Gastroesophageal sphincter (tissue), 4 donors: ENCODE measurements around the gene HMOX2. TPM values are rescaled to one million over a fixed set of nuclear protein-coding genes. Genes with fewer than 3 reads are reported as not detected.

Source experiments
- ATAC-seq: fragments of 150-250 bp; one replicate; pipeline ENCODE4 v1.9.1; 2016; ENCODE audit warnings: mild to moderate bottlenecking, moderate library complexity
- H3K27ac ChIP-seq, 4 donors: fragments of 200-600 bp; sonication (generic) in 3 of 4; 1 replicate in 3 of 4; 2 replicates in 1 of 4; pipeline ENCODE4 v1.5.1; 2016 to 2019
- H3K27me3 ChIP-seq: fragments of 200-600 bp; sonication (generic); one replicate; pipeline ENCODE4 v1.5.1; 2019
- H3K36me3 ChIP-seq, 2 donors: fragments of 200-600 bp; sonication (generic); one replicate each; pipeline ENCODE4 v1.5.1; 2019; ENCODE audit warnings: control low read depth in 1 of 2
- H3K4me1 ChIP-seq, 3 donors: fragments of 200-600 bp; sonication (generic); 1 replicate in 2 of 3; 2 replicates in 1 of 3; pipeline ENCODE4 v1.5.1; 2016 to 2019; ENCODE audit warnings: control low read depth in 2 of 3
- H3K4me3 ChIP-seq, 2 donors: fragments of 200-600 bp; sonication (generic); one replicate each; pipeline ENCODE4 v1.5.1; 2019; ENCODE audit warnings: mild to moderate bottlenecking in 1 of 2, moderate library complexity in 1 of 2
- H3K9me3 ChIP-seq, 3 donors: fragments of 200-600 bp; sonication (generic); one replicate each; pipeline ENCODE4 v1.5.1; 2017 to 2019; ENCODE audit warnings: control low read depth in 2 of 3
- EP300 ChIP-seq: sonication (generic); formaldehyde crosslinking; IDR thresholded peaks from one replicate; pipeline ENCODE4 v1.6.1; 2017; ENCODE audit warnings: antibody characterized with exemption, mild to moderate bottlenecking
- POLR2A ChIP-seq, 2 donors: fragments of 450-650 bp; IDR thresholded peaks; one replicate each; pipeline ENCODE4 v1.6.1; 2017; ENCODE audit warnings: antibody characterized with exemption in 2 of 2, mild to moderate bottlenecking in 2 of 2, moderate library complexity in 1 of 2
- POLR2AphosphoS5 ChIP-seq: sonication (generic); formaldehyde crosslinking; IDR thresholded peaks from one replicate; pipeline ENCODE4 v1.6.1; 2017; ENCODE audit warnings: antibody characterized with exemption
- WGBS, 2 donors: methylation state at CpG; one replicate each; pipeline ENCODE4 v1.1.5; 2018; ENCODE audit warnings: low coverage in 1 of 2; 5-methylcytosine and 5-hydroxymethylcytosine counted together
- total RNA-seq, 4 donors: library from RNA; depleted of rRNA; stranded (reverse); fragments of >200 nt; gene quantifications; one replicate each; pipeline ENCODE4 v1.1.0, GENCODE V29; 2016
- TF ChIP-seq, protein P1 (sequence below), 4 experiments: fragments of 200-600 bp in 2 of 4; fragments of 450-650 bp in 2 of 4; sonication (generic) in 1 of 4; IDR thresholded peaks; one replicate each; pipeline ENCODE4 v1.5.1; 2017 to 2019; ENCODE audit warnings: antibody characterized with exemption in 4 of 4, mild to moderate bottlenecking in 2 of 4, moderate library complexity in 2 of 4

Gene HMOX2
- total RNA-seq, 4 donors from 2014 or later: 26.3 to 66.3 (median 36.2) TPM

DNA sequence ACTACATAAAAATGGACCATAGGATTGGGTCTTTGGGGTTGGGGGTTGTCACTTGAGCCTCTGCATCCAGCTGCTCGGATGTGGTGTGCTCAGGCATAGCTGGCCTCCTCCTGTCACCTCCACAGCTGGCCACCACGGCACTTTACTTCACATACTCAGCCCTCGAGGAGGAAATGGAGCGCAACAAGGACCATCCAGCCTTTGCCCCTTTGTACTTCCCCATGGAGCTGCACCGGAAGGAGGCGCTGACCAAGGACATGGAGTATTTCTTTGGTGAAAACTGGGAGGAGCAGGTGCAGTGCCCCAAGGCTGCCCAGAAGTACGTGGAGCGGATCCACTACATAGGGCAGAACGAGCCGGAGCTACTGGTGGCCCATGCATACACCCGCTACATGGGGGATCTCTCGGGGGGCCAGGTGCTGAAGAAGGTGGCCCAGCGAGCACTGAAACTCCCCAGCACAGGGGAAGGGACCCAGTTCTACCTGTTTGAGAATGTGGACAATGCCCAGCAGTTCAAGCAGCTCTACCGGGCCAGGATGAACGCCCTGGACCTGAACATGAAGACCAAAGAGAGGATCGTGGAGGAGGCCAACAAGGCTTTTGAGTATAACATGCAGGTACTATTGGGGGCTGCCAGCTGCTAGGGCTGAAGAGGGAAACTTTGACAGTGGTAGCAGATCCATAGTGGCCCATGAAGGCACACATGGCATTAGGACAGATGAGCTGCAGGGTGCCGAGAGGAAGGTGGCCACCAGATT lies 31.6 kb downstream of the HMOX2 start:
- Histone ChIP-seq H3K4me3 (no peak overlapping the region), H3K27me3 (no peaks in the 10 kb centered on the region), H3K4me1 (peaks cover 0 to 29% (median 6%) of the 10 kb centered on the region in 3 donors), H3K36me3 (peaks cover 0 to 68% of the 10 kb centered on the region in 2 donors), H3K9me3 (no peaks in the 10 kb centered on the region), H3K27ac (no peak overlapping the region)
- WGBS, 2 donors: 88% methylated on average over 7 of the region's 17 CpGs; no CpG with 5 or more reads in 1 of the 2 donors
- TF ChIP-seq POLR2A (IDR thresholded peaks at IDR 0.05) (no peak), EP300 (no peak), POLR2AphosphoS5 (no peak)
- TF ChIP-seq, protein P1, sequence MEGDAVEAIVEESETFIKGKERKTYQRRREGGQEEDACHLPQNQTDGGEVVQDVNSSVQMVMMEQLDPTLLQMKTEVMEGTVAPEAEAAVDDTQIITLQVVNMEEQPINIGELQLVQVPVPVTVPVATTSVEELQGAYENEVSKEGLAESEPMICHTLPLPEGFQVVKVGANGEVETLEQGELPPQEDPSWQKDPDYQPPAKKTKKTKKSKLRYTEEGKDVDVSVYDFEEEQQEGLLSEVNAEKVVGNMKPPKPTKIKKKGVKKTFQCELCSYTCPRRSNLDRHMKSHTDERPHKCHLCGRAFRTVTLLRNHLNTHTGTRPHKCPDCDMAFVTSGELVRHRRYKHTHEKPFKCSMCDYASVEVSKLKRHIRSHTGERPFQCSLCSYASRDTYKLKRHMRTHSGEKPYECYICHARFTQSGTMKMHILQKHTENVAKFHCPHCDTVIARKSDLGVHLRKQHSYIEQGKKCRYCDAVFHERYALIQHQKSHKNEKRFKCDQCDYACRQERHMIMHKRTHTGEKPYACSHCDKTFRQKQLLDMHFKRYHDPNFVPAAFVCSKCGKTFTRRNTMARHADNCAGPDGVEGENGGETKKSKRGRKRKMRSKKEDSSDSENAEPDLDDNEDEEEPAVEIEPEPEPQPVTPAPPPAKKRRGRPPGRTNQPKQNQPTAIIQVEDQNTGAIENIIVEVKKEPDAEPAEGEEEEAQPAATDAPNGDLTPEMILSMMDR (IDR thresholded peaks at IDR 0.05): no peak
- no peak for ATAC-seq

DNA sequence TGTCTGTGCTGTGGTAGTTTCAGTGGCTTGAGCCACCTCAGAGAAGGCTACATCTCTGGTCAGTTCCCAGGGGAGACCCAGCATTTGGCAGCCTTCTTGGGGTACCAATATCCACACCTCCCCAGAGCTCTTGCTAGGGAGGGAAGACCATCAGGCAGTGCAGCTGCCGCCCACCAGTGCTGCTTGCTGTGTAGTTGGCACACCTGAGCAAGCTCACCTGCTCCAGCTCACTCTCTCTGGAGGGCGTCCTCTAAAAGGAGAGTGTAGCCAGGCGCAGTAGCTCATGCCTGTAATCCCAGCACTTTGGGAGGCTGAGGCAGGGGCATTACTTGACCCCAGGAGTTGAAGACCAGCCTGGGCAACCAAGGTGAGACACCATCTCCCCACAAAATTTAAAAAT lies 32.6 kb downstream of the HMOX2 start:
- H3K27ac ChIP-seq: no peak overlapping the region
- TF ChIP-seq POLR2AphosphoS5: no peak
- TF ChIP-seq, protein P1 (IDR thresholded peaks at IDR 0.05): no peak
- no peak for TF ChIP-seq POLR2A (IDR thresholded peaks at IDR 0.05)
- TF ChIP-seq EP300: no peak
- no peaks in the 10 kb centered on the region for H3K27me3 ChIP-seq
- ATAC-seq: no peak
- peaks cover 0 to 39% (median 15%) of the 10 kb centered on the region in 3 donors for H3K4me1 ChIP-seq
- H3K36me3 ChIP-seq: peaks cover 0 to 78% of the 10 kb centered on the region in 2 donors
- H3K9me3 ChIP-seq: no peaks in the 10 kb centered on the region
- no peak overlapping the region for H3K4me3 ChIP-seq
- WGBS, 2 donors: no CpG with 5 or more reads among the region's 3 CpGs

DNA sequence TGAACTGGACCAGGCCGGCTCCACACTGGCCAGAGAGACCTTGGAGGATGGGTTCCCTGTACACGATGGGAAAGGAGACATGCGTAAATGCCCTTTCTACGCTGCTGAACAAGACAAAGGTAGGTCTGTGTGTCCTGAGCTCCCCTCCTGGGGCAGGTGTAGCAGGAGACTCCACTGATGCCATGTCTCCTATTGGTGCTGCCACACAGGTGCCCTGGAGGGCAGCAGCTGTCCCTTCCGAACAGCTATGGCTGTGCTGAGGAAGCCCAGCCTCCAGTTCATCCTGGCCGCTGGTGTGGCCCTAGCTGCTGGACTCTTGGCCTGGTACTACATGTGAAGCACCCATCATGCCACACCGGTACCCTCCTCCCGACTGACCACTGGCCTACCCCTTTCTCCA lies 33.2 kb downstream of the HMOX2 start:
- Histone ChIP-seq H3K27me3 (no peaks in the 10 kb centered on the region), H3K4me3 (no peak overlapping the region), H3K36me3 (peaks cover 0 to 80% of the 10 kb centered on the region in 2 donors), H3K4me1 (peaks cover 0 to 45% (median 20%) of the 10 kb centered on the region in 3 donors), H3K9me3 (no peaks in the 10 kb centered on the region), H3K27ac (no peak overlapping the region)
- no peak for ATAC-seq
- no peak for TF ChIP-seq POLR2A (IDR thresholded peaks at IDR 0.05)
- no peak for TF ChIP-seq POLR2AphosphoS5
- TF ChIP-seq EP300: no peak
- TF ChIP-seq, protein P1 (IDR thresholded peaks at IDR 0.05): no peak
- WGBS, 2 donors: 76 to 87% methylated on average over 5 to 7 of the region's 8 CpGs

DNA sequence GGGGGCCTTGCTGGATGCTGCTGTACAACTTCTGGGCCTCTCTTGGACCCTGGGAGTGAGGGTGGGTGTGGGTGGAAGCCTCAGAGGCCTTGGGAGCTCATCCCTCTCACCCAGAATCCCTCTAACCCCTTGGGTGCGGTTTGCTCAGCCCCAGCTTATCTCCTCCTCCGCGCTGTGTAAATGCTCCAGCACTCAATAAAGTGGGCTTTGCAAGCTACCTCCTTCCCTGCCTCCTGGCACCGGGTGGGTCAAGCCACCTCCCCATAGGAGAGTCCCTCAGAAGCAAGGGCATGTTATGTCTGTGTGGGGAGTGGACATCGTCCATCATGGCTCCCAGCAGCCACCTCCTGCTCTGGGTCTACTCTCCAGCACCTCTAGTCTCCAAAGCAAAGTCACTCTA lies 33.9 kb downstream of the HMOX2 start:
- H3K36me3 ChIP-seq: peaks cover 0 to 80% of the 10 kb centered on the region in 2 donors
- H3K4me1 ChIP-seq: peaks cover 0 to 52% (median 26%) of the 10 kb centered on the region in 3 donors
- H3K27ac ChIP-seq: no peak overlapping the region
- no peaks in the 10 kb centered on the region for H3K9me3 ChIP-seq
- no peak for ATAC-seq
- H3K27me3 ChIP-seq: no peaks in the 10 kb centered on the region
- TF ChIP-seq EP300: no peak
- TF ChIP-seq POLR2A (IDR thresholded peaks at IDR 0.05): no peak
- TF ChIP-seq, protein P1 (IDR thresholded peaks at IDR 0.05): no peak
- no peak for TF ChIP-seq POLR2AphosphoS5
- 77 to 83% methylated on average over 1 to 5 of the region's 5 CpGs for WGBS, 2 donors
- no peak overlapping the region for H3K4me3 ChIP-seq
